Measurements from ENCODE around the gene CRYBA4. TPM values are rescaled to one million over a fixed set of nuclear protein-coding genes. Genes with fewer than 3 reads are reported as not detected.

CRYBA4 gene
- total RNA-seq, 2 donors from 2014 or later: not detected

Other genes starting within 250 kb of the CRYBA4 start
- 1 to 10 TPM; 1.6 to 2.4 TPM for gene ASPHD2, start 192.7 kb upstream of the CRYBA4 start, total RNA-seq
- 10 to 100 TPM; 44.1 to 54.6 TPM for gene HPS4, start 138.2 kb upstream of the CRYBA4 start, total RNA-seq
- 10 to 100 TPM; 15.1 to 18.7 TPM for gene SRRD, start 138.1 kb upstream of the CRYBA4 start, total RNA-seq
- gene TFIP11, start 109.5 kb upstream of the CRYBA4 start, total RNA-seq: 100 to 1,000 TPM in 1 of 2 donors, 10 to 100 TPM in 1; 84.0 to 104 TPM
- gene TPST2, start 31.8 kb upstream of the CRYBA4 start, total RNA-seq: 10 to 100 TPM; 18.2 to 40.7 TPM
- not detected for gene CRYBB1, start 3.9 kb upstream of the CRYBA4 start, total RNA-seq
- 100 to 1,000 TPM in 1 of 2 donors, 10 to 100 TPM in 1; 83.4 to 116 TPM for gene MIAT, start 35.6 kb downstream of the CRYBA4 start, total RNA-seq